ENCODE data around the gene ADGRV1. TPM values are rescaled to one million over a fixed set of nuclear protein-coding genes. Genes with fewer than 3 reads are reported as not detected.
"Not testable (repeated sequence)": the region's sequence is repeated elsewhere in the genome, so short reads cannot be mapped to it uniquely, and the experiment has no call there.

The ADGRV1 gene
- total RNA-seq, 1 experiment from 2014 or later, result 1.8 TPM

DNA sequence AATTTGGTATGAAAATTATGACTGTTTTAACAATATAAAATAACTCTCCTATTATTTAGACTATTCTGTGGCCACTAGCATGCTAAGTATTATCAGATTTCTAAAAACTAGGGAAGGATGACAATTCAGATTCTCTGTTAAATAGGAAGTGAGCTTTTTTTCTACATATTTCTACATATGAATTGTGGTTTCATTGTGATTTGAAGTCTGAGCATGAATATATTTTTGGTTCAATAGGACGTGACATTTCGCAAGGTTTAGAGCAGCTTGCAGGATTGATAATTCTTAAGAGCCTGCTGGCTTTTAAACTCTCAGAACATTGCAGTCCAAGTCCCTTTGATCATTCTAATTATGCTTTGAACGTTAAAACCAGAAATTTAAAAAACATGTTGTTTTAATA lies 82.9 kb downstream of the ADGRV1 start:
- DNase-seq (ENCODE audit: extremely low read depth, low read depth), result no peak

GRCh38 chr5:90642706-90643229 lies 84.2 kb downstream of the ADGRV1 start:
- DNase-seq (ENCODE audit: extremely low read depth, low read depth), result no peak

DNA sequence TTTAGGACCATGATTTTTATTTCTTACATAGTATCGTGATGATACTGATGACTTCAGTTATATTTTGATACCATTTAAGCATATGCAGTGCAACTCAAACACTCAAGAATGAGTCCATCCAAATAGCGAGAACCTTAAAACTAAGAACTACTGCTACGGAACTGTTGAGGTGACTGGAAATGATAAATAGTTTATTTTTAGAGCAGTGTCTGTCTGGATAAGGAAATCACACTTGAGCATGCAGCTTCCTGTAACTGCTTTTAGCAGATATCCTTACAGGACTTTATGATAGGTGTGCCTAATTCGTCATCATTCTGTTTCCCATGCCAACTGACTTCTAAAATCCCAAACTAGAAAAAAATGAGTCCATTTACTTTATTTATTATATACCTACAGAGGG lies 85.5 kb downstream of the ADGRV1 start:
- DNase-seq (ENCODE audit: extremely low read depth, low read depth), result no peak

DNA sequence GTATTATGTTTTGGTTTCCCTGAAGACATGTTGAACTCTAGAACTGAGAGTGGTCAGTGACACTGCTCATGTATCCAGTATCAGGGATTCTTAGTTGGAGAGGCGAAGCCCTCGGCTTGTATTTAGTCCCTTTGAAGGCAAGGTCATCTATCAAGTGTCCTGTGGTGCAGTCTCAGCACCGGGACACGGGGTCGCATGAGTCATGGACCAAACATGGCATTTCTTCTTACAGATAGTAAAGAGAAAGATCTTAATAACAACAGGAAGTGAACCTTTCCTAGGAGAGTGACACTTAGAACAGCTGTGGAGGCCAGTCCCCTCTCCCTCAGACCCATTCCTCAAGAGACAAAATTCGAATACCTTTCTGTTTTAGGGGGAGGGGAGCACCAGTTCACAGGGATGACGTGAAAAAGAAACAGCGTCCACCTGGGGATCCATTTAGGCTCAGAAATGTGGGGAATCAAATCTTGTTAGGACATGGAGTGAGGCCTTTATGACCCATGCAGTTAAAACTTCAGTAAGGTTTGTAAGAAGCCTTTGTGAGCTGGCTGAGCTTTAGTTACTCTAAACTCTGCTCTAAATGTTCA lies 86.5 kb downstream of the ADGRV1 start:
- DNase-seq (ENCODE audit: extremely low read depth, low read depth), result no peak

- DNase-seq (ENCODE audit: extremely low read depth, low read depth), result no peak
Observed at GRCh38 chr5:90650767-90651166, 92.2 kb downstream of the ADGRV1 start.

- DNase-seq (ENCODE audit: extremely low read depth, low read depth), result no peak
Observed at GRCh38 chr5:90654215-90654614, 95.6 kb downstream of the ADGRV1 start.

DNA sequence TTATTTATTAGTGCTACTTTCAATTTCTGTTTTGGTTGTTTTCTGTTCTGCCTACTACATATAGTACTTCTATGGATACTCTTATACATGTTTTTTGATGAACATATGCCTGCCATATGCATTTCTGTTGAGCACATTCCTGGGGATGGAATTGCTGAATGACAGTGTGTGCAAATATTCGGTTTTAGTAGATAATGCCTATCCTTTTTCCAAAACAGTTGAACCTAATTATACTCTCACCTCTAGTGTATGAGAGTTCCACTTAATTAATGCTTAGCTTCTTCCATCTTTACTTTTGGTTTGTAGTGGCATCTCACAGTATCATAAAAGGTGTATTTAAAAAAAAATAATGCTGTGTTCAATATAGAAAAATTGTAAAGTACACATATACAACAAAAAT lies 96.8 kb downstream of the ADGRV1 start:
- DNase-seq (ENCODE audit: extremely low read depth, low read depth), result no peak

- DNase-seq (ENCODE audit: extremely low read depth, low read depth), result no peak
Observed at GRCh38 chr5:90657030-90657429, 98.4 kb downstream of the ADGRV1 start.

DNA sequence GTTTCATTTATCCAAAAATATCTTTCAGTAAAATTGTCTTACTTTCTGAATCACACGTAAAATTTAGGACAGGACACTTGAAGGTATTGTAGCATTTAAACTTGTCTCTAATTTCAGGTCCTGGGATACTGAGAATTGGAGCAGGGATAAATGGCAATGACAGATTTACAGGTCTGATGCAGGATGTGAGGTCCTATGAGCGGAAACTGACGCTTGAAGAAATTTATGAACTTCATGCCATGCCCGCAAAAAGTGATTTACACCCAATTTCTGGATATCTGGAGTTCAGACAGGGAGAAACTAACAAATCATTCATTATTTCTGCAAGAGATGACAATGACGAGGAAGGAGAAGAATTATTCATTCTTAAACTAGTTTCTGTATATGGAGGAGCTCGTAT lies 99.2 kb downstream of the ADGRV1 start:
- DNase-seq (ENCODE audit: extremely low read depth, low read depth), result no peak

- no peak for DNase-seq (ENCODE audit: extremely low read depth, low read depth)
Observed at GRCh38 chr5:90658620-90659019, 100.0 kb downstream of the ADGRV1 start.

- not testable (repeated sequence) for DNase-seq (ENCODE audit: extremely low read depth, low read depth)
Observed at GRCh38 chr5:90668079-90668565, 109.5 kb downstream of the ADGRV1 start.

DNA sequence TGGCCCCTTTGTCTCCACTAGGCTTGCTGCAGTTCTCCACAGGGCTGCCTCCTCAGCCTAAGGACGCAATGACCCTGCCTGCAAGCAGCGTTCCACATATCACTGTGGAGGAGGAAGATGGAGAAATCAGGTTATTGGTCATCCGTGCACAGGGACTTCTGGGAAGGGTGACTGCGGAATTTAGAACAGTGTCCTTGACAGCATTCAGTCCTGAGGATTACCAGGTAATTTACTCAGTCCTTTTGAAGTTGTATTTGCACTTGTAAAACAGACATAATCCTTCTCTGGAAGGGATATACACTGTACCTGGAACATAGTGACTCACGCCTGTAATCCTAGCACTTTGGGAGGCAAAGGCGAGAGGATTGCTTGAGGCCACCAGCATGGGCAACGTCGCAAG lies 116.6 kb downstream of the ADGRV1 start:
- DNase-seq (ENCODE audit: extremely low read depth, low read depth), result no peak

- no peak for DNase-seq (ENCODE audit: extremely low read depth, low read depth)
Observed at GRCh38 chr5:90680921-90681563, 122.4 kb downstream of the ADGRV1 start.

GRCh38 chr5:90682278-90682677 lies 123.7 kb downstream of the ADGRV1 start:
- DNase-seq (ENCODE audit: extremely low read depth, low read depth), result no peak

- no peak for DNase-seq (ENCODE audit: extremely low read depth, low read depth)
Observed at GRCh38 chr5:90685425-90686022, 126.9 kb downstream of the ADGRV1 start.

DNA sequence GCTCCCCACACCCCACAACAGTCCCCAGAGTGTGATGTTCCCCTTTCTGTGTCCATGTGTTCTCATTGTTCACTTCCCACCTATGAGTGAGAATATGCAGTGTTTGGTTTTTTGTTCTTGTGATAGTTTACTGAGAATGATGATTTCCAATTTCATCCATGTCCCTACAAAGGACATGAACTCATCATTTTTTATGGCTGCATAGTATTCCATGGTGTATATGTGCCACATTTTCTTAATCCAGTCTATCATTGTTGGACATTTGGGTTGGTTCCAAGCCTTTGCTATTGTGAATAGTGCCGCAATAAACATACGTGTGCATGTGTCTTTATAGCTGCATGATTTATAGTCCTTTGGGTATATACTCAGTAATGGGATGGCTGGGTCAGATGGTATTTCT lies 127.8 kb downstream of the ADGRV1 start:
- not testable (repeated sequence) for DNase-seq (ENCODE audit: extremely low read depth, low read depth)

GRCh38 chr5:90687458-90687857 lies 128.9 kb downstream of the ADGRV1 start:
- not testable (repeated sequence) for DNase-seq (ENCODE audit: extremely low read depth, low read depth)

- no peak for DNase-seq (ENCODE audit: extremely low read depth, low read depth)
Observed at GRCh38 chr5:90689064-90689463, 130.5 kb downstream of the ADGRV1 start.

GRCh38 chr5:90690307-90690706 lies 131.7 kb downstream of the ADGRV1 start:
- no peak for DNase-seq (ENCODE audit: extremely low read depth, low read depth)

- DNase-seq (ENCODE audit: extremely low read depth, low read depth), result no peak
Observed at GRCh38 chr5:90691533-90691932, 132.9 kb downstream of the ADGRV1 start.

GRCh38 chr5:90696153-90696552 lies 137.6 kb downstream of the ADGRV1 start:
- no peak for DNase-seq (ENCODE audit: extremely low read depth, low read depth)

- no peak for DNase-seq (ENCODE audit: extremely low read depth, low read depth)
Observed at GRCh38 chr5:90700299-90700698, 141.7 kb downstream of the ADGRV1 start.
